Brain microvascular endothelial cell (primary cell): ENCODE results near the gene GPR108.

ENCODE experiments used
- DNase-seq: peaks from one replicate; pipeline ENCODE4 v3.0.0-alpha.2; 2020
- H3K27ac ChIP-seq: fragments of 250-450 bp; sonication (Bioruptor Pico); 2 replicates; pipeline ENCODE4 v1.5.1; 2020; ENCODE audit warnings: mild to moderate bottlenecking, moderate library complexity
- H3K27me3 ChIP-seq: fragments of 250-450 bp; sonication (Bioruptor Pico); replicated peaks from 2 replicates; pipeline ENCODE4 v1.5.1; 2020; ENCODE audit warnings: mild to moderate bottlenecking
- H3K36me3 ChIP-seq: fragments of 250-450 bp; sonication (Bioruptor Pico); replicated peaks from 2 replicates; pipeline ENCODE4 v1.5.1; 2020; ENCODE audit warnings: mild to moderate bottlenecking
- H3K4me3 ChIP-seq: 2 replicates; pipeline ENCODE4 v1.5.1; 2011; ENCODE audit warnings: low read depth, mild to moderate bottlenecking, control low read depth, low read length, moderate library complexity
- CTCF ChIP-seq: IDR thresholded peaks from 2 replicates; pipeline ENCODE4 v1.5.1; 2011; ENCODE audit warnings: low read depth, mild to moderate bottlenecking, moderate library complexity, low read length, control low read depth, inconsistent platforms; ENCODE audit errors: missing control alignments
- in situ Hi-C: cut with HindIII; loops from 2 replicates; pipeline ENCODE4 v1.10.0; 2017; ENCODE audit warnings: low sequenced_read_pairs, low pct_ligation_motif_present

Gene GPR108

GRCh38 chr19:6769006-6769619 is 31.7 kb upstream of the GPR108 start:
- peak; percentile 47 for TF ChIP-seq CTCF
- in situ Hi-C loops: no loop called here
- H3K36me3 ChIP-seq: no peaks in the 10 kb centered on the region
- no peak overlapping the region for H3K27ac ChIP-seq
- no peaks in the 10 kb centered on the region for H3K27me3 ChIP-seq
- no peak for DNase-seq
- H3K4me3 ChIP-seq: no peak overlapping the region

- H3K27me3 ChIP-seq: no peaks in the 10 kb centered on the region
- no peak for DNase-seq
- no peaks in the 10 kb centered on the region for H3K36me3 ChIP-seq
- H3K4me3 ChIP-seq: no peak overlapping the region
- no peak overlapping the region for H3K27ac ChIP-seq
- no peak for TF ChIP-seq CTCF
- in situ Hi-C loops: no loop called here
These were observed 30.9 kb upstream of the GPR108 start for GRCh38 chr19:6768236-6768785.

- no peak for TF ChIP-seq CTCF
- DNase-seq: peak; percentile 28
- Histone ChIP-seq H3K27me3 (no peaks in the 10 kb centered on the region), H3K4me3 (no peak within 1 kb of the TSS), H3K27ac (no peak within 1 kb of the TSS), H3K36me3 (no peaks in the 10 kb centered on the region)
- in situ Hi-C loops: no loop called here
These were observed 30.2 kb upstream of the GPR108 start, which contains the start of gene SH2D3A for GRCh38 chr19:6767357-6768235. TSS of gene SH2D3A (minus strand) at chr19:6767435. CDS start at chr19:6763748, 3,687 bp downstream.

GRCh38 chr19:6767081-6767356 is 29.6 kb upstream of the GPR108 start:
- no peak for TF ChIP-seq CTCF
- Histone ChIP-seq H3K4me3 (no peak overlapping the region), H3K27me3 (no peaks in the 10 kb centered on the region), H3K36me3 (no peaks in the 10 kb centered on the region), H3K27ac (no peak overlapping the region)
- DNase-seq: no peak
- in situ Hi-C loops: no loop called here

GRCh38 chr19:6766357-6767080 is 29.1 kb upstream of the GPR108 start:
- no peaks in the 10 kb centered on the region for H3K36me3 ChIP-seq
- in situ Hi-C loops: no loop called here
- H3K27me3 ChIP-seq: no peaks in the 10 kb centered on the region
- no peak for DNase-seq
- H3K27ac ChIP-seq: no peak overlapping the region
- H3K4me3 ChIP-seq: no peak overlapping the region
- TF ChIP-seq CTCF: no peak
